ENCODE results near the gene TPO. TPM values are rescaled to one million over a fixed set of nuclear protein-coding genes. Genes with fewer than 3 reads are reported as not detected.

The TPO gene
- polyA plus RNA-seq, 6 donors from 2014 or later: not detected

DNA sequence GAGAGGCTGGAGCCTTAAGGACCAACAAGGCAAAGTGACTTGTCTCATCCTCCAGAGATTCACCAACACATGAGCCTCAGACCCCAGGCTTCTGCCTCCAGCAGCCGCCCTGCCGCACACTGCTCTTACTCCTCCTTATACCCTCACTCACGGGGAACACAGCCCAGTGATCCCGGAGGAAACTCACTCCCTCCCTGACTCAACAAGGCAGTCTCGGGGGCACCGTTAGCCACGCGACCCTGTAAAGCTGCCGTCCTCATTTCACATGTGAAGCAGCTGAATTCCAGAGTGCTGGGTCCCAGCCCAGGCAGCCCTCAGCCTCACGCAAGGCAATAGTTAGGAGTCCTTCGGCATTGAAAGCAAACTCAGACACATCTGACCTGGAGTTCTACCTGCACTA, 129.7 kb downstream of the TPO start:
- no peaks in the 10 kb centered on the region for H3K36me3 Mint-ChIP-seq
- H3K4me3 Mint-ChIP-seq: peak overlapping the region in 1 of 8 donors; percentile 22
- H3K4me1 Mint-ChIP-seq: peaks cover 0 to 10% (median 9%) of the 10 kb centered on the region in 3 donors
- peak overlapping the region in 1 of 6 donors; percentile 22 for H3K27ac Mint-ChIP-seq
- H3K27me3 Mint-ChIP-seq: peaks cover 25 to 44% (median 36%) of the 10 kb centered on the region in 3 donors
- H3K9me3 Mint-ChIP-seq: no peaks in the 10 kb centered on the region
- no peak for ATAC-seq (ENCODE audit: low read depth in 2 of 2)
- no peak for DNase-seq

GRCh38 chr2:1543776-1544477, 130.7 kb downstream of the TPO start:
- ATAC-seq (ENCODE audit: low read depth in 2 of 2): no peak
- Mint-ChIP-seq H3K4me1 (peaks cover 0 to 11% (median 9%) of the 10 kb centered on the region in 3 donors), H3K36me3 (no peaks in the 10 kb centered on the region), H3K27me3 (peaks cover 19 to 38% (median 35%) of the 10 kb centered on the region in 3 donors), H3K9me3 (no peaks in the 10 kb centered on the region), H3K4me3 (no peak overlapping the region), H3K27ac (peak overlapping the region in 1 of 6 donors; percentile 52)
- no peak for DNase-seq

GRCh38 chr2:1544478-1545069, 131.3 kb downstream of the TPO start:
- H3K4me1 Mint-ChIP-seq: peaks cover 0 to 11% (median 9%) of the 10 kb centered on the region in 3 donors

DNA sequence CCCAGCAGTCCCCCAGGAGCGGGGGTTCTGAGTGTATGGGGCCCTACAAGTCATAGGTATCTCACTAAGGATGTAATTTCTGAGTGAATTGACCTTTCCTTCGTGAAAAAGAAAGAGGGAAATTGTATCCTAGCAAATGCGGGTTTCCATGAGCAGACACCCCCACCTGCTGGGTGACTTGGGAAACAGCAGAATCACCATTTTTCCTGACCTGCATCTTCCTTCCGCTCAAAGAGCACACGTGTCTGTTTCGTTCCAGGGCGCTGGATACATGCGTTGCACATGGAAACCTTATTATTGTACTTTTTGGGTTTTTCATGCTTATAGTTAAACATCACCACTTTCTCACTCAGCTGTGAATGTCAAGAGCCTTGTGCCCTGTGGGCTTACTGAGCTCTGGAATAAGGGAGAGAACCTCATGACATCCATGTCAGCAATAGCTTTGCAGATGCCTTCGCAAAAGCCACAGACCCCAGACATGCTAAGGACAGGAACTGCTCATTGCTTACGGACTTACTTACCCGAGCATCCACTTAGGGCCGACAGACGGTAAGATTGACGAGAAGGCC, 132.8 kb downstream of the TPO start:
- peak overlapping the region in 1 of 6 donors; percentile 25 for H3K27ac Mint-ChIP-seq
- no peaks in the 10 kb centered on the region for H3K9me3 Mint-ChIP-seq
- H3K27me3 Mint-ChIP-seq: peaks cover 17 to 42% (median 34%) of the 10 kb centered on the region in 3 donors
- DNase-seq (peak; percentile 36), ATAC-seq (ENCODE audit: low read depth in 2 of 2) (peak in 1 of 2 donors; percentile 41)
- no peak overlapping the region for H3K4me3 Mint-ChIP-seq
- peaks cover 0 to 11% (median 9%) of the 10 kb centered on the region in 3 donors for H3K4me1 Mint-ChIP-seq
- no peaks in the 10 kb centered on the region for H3K36me3 Mint-ChIP-seq

More at GRCh38 chr2:1544478-1545069, 131.3 kb downstream of the TPO start:
- no peak for ATAC-seq (ENCODE audit: low read depth in 2 of 2)
- Mint-ChIP-seq H3K4me3 (no peak overlapping the region), H3K27me3 (peaks cover 17 to 33% (median 32%) of the 10 kb centered on the region in 3 donors), H3K27ac (peak overlapping the region in 2 of 6 donors; percentile 18 to 37), H3K36me3 (no peaks in the 10 kb centered on the region), H3K9me3 (no peaks in the 10 kb centered on the region)
- DNase-seq: no peak

GRCh38 chr2:1546901-1547300, 133.6 kb downstream of the TPO start:
- Mint-ChIP-seq H3K36me3 (no peaks in the 10 kb centered on the region), H3K27ac (peak overlapping the region in 1 of 6 donors; percentile 38), H3K4me3 (peak overlapping the region in 1 of 8 donors; percentile 63), H3K27me3 (peaks cover 17 to 45% (median 34%) of the 10 kb centered on the region in 3 donors), H3K9me3 (no peaks in the 10 kb centered on the region), H3K4me1 (peaks cover 0 to 11% (median 9%) of the 10 kb centered on the region in 3 donors)
- DNase-seq (no peak), ATAC-seq (ENCODE audit: low read depth in 2 of 2) (no peak)

- no peaks in the 10 kb centered on the region for H3K36me3 Mint-ChIP-seq
- no peaks in the 10 kb centered on the region for H3K9me3 Mint-ChIP-seq
- DNase-seq (no peak), ATAC-seq (ENCODE audit: low read depth in 2 of 2) (no peak)
- H3K4me1 Mint-ChIP-seq: peaks cover 0 to 11% (median 9%) of the 10 kb centered on the region in 3 donors
- H3K4me3 Mint-ChIP-seq: no peak overlapping the region
- H3K27ac Mint-ChIP-seq: no peak overlapping the region
- peaks cover 18 to 50% (median 38%) of the 10 kb centered on the region in 3 donors for H3K27me3 Mint-ChIP-seq
Observed at GRCh38 chr2:1548910-1549673, 135.8 kb downstream of the TPO start.

DNA sequence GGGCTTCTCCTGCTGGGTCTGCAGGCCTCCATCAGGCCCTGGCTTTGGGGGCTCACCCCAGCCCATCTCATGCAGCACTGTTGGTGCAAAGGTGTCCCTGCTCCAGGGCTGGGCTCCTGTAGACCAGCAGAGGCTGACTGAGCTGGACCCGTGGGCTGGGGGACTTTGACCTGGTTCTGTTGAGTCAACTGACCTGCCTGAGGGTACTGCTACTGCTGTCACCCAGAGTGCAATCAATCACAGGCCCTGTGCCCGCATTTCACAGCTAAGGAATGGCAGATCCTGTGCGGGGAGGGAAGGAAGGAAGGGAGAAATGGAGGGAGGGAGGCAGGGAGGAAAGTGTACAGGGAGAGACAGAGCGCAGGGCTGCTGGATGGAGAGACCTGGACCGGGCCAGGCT, 136.8 kb downstream of the TPO start:
- DNase-seq: no peak
- Mint-ChIP-seq H3K9me3 (no peaks in the 10 kb centered on the region), H3K4me1 (peaks cover 0 to 11% (median 9%) of the 10 kb centered on the region in 3 donors), H3K36me3 (no peaks in the 10 kb centered on the region), H3K4me3 (no peak overlapping the region), H3K27me3 (peaks cover 19 to 50% (median 38%) of the 10 kb centered on the region in 3 donors), H3K27ac (no peak overlapping the region)
- ATAC-seq (ENCODE audit: low read depth in 2 of 2): no peak

DNA sequence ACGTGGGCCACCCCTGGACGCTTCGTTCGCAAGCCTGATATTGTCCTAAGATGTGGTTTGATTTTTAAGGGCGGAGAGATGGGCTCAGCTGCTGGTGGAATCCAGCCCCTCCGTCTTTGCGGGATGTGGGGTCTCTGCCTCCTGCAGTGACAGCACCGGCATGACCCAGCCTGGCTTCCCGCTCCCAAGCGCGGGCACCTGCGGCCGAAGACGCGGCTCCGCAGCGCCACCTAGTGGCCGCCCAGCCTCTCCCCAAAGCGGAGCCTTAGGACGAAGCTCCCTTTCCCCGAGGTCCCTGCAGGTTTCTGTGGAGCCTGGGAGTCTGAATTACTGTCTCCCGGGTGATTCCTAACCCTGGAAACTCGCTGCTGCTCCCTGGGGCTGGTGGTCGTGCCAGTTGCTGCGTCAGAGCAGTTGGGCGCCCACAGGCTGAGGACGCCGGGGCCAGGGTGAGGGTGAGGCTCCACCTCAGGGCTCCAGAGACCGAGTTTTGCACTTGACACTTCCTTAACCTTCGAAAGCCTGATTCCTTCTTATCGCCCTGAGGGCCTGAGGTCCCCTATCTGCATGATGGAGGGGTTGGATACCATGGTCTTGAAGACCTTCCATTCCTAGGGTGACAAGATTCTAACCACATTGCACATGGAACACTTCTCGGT, 137.5 kb downstream of the TPO start:
- Mint-ChIP-seq H3K36me3 (no peaks in the 10 kb centered on the region), H3K4me3 (peak overlapping the region in 1 of 8 donors; percentile 66), H3K9me3 (no peaks in the 10 kb centered on the region), H3K27ac (no peak overlapping the region), H3K27me3 (peaks cover 19 to 50% (median 38%) of the 10 kb centered on the region in 3 donors), H3K4me1 (peaks cover 0 to 10% (median 9%) of the 10 kb centered on the region in 3 donors)
- DNase-seq (peak; percentile 55), ATAC-seq (ENCODE audit: low read depth in 2 of 2) (peak; percentile 69 to 81)

- H3K4me3 Mint-ChIP-seq: no peak overlapping the region
- ATAC-seq (ENCODE audit: low read depth in 2 of 2) (no peak), DNase-seq (no peak)
- H3K27ac Mint-ChIP-seq: no peak overlapping the region
- no peaks in the 10 kb centered on the region for H3K9me3 Mint-ChIP-seq
- H3K36me3 Mint-ChIP-seq: no peaks in the 10 kb centered on the region
- H3K27me3 Mint-ChIP-seq: peaks cover 11 to 40% (median 31%) of the 10 kb centered on the region in 3 donors
- peaks cover 0 to 4% (median 0%) of the 10 kb centered on the region in 3 donors for H3K4me1 Mint-ChIP-seq
Observed at GRCh38 chr2:1551905-1552304, 138.6 kb downstream of the TPO start.

DNA sequence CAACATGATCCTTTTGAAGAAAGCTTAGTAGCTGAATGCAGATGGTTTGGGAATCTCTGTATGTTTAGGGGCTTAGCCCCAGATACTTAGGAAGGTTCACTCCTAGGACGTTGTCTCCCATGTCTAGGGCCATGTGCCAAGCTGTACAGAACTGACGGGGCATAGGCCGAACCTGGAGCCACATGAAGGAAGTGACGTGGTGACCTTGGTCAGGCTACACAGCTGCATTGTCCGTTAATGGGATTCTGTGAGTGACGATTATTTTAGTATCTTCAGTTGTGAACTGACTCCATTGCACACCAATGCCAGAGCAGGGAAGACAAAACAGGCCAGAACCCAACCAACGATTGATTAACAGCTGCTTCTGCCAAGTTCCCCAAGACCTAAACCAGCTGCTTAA, 139.3 kb downstream of the TPO start:
- DNase-seq: no peak
- Mint-ChIP-seq H3K9me3 (no peaks in the 10 kb centered on the region), H3K4me1 (peaks cover 0 to 4% (median 0%) of the 10 kb centered on the region in 3 donors), H3K27ac (peak overlapping the region in 1 of 6 donors; percentile 21), H3K27me3 (peaks cover 11 to 33% (median 24%) of the 10 kb centered on the region in 3 donors), H3K36me3 (no peaks in the 10 kb centered on the region), H3K4me3 (no peak overlapping the region)
- no peak for ATAC-seq (ENCODE audit: low read depth in 2 of 2)

DNA sequence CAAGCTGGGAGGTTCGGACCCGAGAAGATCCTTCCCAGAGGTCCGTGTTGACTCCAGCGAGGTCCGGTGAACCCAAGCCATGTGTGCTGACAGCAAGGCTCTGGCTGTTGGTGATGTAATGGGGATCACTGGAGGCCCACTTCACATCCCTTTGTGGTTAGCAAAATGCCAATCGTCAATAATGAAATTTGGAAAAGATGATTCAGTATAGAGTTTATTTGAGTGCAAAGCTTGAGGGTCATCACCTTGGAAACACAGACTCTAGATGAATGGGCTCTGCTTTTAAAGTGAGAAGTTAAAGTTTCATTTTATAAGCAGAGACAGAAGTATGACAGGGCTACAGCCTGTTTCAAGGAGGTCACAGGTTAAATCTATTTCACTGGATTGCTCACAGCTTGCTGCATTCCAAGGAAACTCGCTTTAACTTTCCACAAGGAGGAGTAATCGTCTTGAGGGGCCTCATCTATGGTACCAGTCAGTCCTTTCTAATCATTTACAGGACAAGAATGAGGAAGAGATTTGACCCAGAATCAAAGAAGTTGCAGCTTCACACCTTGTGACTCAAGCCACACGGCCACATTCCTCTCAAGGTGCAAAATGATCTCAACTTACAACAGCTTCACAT, 140.5 kb downstream of the TPO start:
- Mint-ChIP-seq H3K36me3 (no peaks in the 10 kb centered on the region), H3K27ac (no peak overlapping the region), H3K9me3 (no peaks in the 10 kb centered on the region), H3K4me1 (peaks cover 0 to 2% (median 0%) of the 10 kb centered on the region in 3 donors), H3K27me3 (peaks cover 7 to 27% (median 16%) of the 10 kb centered on the region in 3 donors), H3K4me3 (no peak overlapping the region)
- ATAC-seq (ENCODE audit: low read depth in 2 of 2) (no peak), DNase-seq (no peak)

- no peaks in the 10 kb centered on the region for H3K4me1 Mint-ChIP-seq
- H3K27ac Mint-ChIP-seq: no peak overlapping the region
- H3K36me3 Mint-ChIP-seq: no peaks in the 10 kb centered on the region
- H3K9me3 Mint-ChIP-seq: no peaks in the 10 kb centered on the region
- ATAC-seq (ENCODE audit: low read depth in 2 of 2) (no peak), DNase-seq (no peak)
- H3K4me3 Mint-ChIP-seq: no peak overlapping the region
- peaks cover 9 to 16% (median 13%) of the 10 kb centered on the region in 3 donors for H3K27me3 Mint-ChIP-seq
Observed at GRCh38 chr2:1556286-1556685, 143.0 kb downstream of the TPO start.

Data from naive B cell (primary cell).